Heart right ventricle (tissue), 16 donors: Measurements from ENCODE around the gene CDHR3. TPM values are rescaled to one million over a fixed set of nuclear protein-coding genes. Genes with fewer than 3 reads are reported as not detected.

Source experiments
- ATAC-seq, 8 donors: fragments of 200-7000 bp; cut with Tn5 transposase; one replicate each; pipeline ENCODE4 v1.9.1; 2020; ENCODE audit warnings: mild to moderate bottlenecking in 8 of 8, moderate library complexity in 8 of 8, moderate number of reproducible peaks in 1 of 8
- DNase-seq, 2 donors: peaks; one replicate each; pipeline ENCODE4 v3.0.0-alpha.2; 2020
- H3K27ac ChIP-seq, 10 donors: fragments of 200-600 bp; sonication (generic) in 2 of 10; one replicate each; pipeline versions ENCODE4 v1.5.0 to v1.8.0; 2020 to 2022; ENCODE audit warnings: mild to moderate bottlenecking in 3 of 10
- H3K27me3 ChIP-seq, 7 donors: fragments of 200-600 bp; one replicate each; pipeline ENCODE4 v1.8.0; 2021 to 2022; ENCODE audit warnings: mild to moderate bottlenecking in 2 of 7
- H3K36me3 ChIP-seq, 9 donors: fragments of 200-600 bp; sonication (generic) in 1 of 9; one replicate each; pipeline versions ENCODE4 v1.5.0 to v1.8.0; 2020 to 2022; ENCODE audit warnings: mild to moderate bottlenecking in 2 of 9
- H3K4me1 ChIP-seq, 9 donors: fragments of 200-600 bp; sonication (generic) in 1 of 9; one replicate each; pipeline versions ENCODE4 v1.5.0 to v1.8.0; 2020 to 2022; ENCODE audit warnings: mild to moderate bottlenecking in 4 of 9
- H3K4me3 ChIP-seq, 10 donors: fragments of 200-600 bp; sonication (generic) in 2 of 10; one replicate each; pipeline versions ENCODE4 v1.5.0 to v1.8.0; 2020 to 2022; ENCODE audit warnings: mild to moderate bottlenecking in 7 of 10, moderate library complexity in 2 of 10
- H3K9me3 ChIP-seq, 11 donors: fragments of 200-600 bp in 10 of 11; sonication (generic) in 2 of 11; one replicate each; pipeline versions ENCODE4 v1.5.0 to v1.8.0; 2013 to 2022; ENCODE audit warnings: mild to moderate bottlenecking in 2 of 11, control low read depth in 1 of 11, moderate library complexity in 1 of 11
- CTCF ChIP-seq, 9 donors: fragments of 200-600 bp; sonication (generic) in 2 of 9; IDR thresholded peaks; one replicate each; pipeline versions ENCODE4 v1.5.0 to v1.8.0; 2021 to 2022; ENCODE audit warnings: antibody characterized with exemption in 9 of 9, mild to moderate bottlenecking in 5 of 9, moderate library complexity in 1 of 9
- WGBS, 2 donors: extraction: QIAGEN DNeasy Blood & Tissue Kit; methylation state at CpG; one replicate each; pipeline ENCODE4 v1.1.7; 2013; ENCODE audit warnings: inconsistent platforms in 1 of 2; 5-methylcytosine and 5-hydroxymethylcytosine counted together
- intact Hi-C, 10 donors: fragments of 100-400 bp; cut with DNase I; formaldehyde crosslinking; loops; one replicate each; pipeline versions ENCODE4 v1.11.1 to v1.14.2; 2022
- polyA plus RNA-seq, 2 donors: library from polyadenylated mRNA; stranded (reverse); fragments of 200-250 nt; gene quantifications; one replicate each; pipeline ENCODE4 v1.2.3, GENCODE V29; 2013
- total RNA-seq, 10 donors: library from RNA; stranded (reverse); fragmentation: NEBNext Ultra II Directional in 3 of 10; extraction: Animal tissue kit (Norgen Biotek cat#: 25700) in 3 of 10; gene quantifications; one replicate each; pipeline versions ENCODE4 v1.2.1 to v1.2.4, GENCODE V29; 2021 to 2023
- donor health status: Arrhythmogenic right ventricular cardiomyopathy.
- donor health status: ischemic (EF 13 %, LVEDD 7.1; RV severe dilation, severe dysfunction).
- donor health status: healthy with polysubstance abuse.
- donor health status: DM: no; HTN: yes; CAD: no.
- donor health status: DM: no; HTN: no; CAD: no.
- donor health status: ischemic (EF 25% LVEDD 6.9; RV normal size, moderate dysfunction).
- donor health status: ischemic (EF 25% LVEDD 5.7; RV mildly dilated, moderate dysfunction).
- donor health status: healthy.
- donor health status: DM: yes; HTN: yes; CAD: no.
- donor health status: Ischemic cardiomyopathy.
- donor health status: ischemic (EF 35%, LVEDD 5.7; RV mildly dilated, moderate dysfunction).
- donor health status: nonischemic (EF 11% LVEDD 7.7; RV severe dilation, severe dysfunction).
- donor health status: DM: yes; HTN: yes; CAD: no.
- donor health status: PGD.
- donor health status: ischemic (EF 29% LVEDD 5.4; RV normal size, mild dysfunction).
- donor health status: nonischemic (EF 23%, LVEDD 6.1; RV moderate dilation, normal function).

Gene CDHR3
- total and polyA plus RNA-seq, 12 donors = 0.59 to 14.2 (median 1.9) TPM

DNA sequence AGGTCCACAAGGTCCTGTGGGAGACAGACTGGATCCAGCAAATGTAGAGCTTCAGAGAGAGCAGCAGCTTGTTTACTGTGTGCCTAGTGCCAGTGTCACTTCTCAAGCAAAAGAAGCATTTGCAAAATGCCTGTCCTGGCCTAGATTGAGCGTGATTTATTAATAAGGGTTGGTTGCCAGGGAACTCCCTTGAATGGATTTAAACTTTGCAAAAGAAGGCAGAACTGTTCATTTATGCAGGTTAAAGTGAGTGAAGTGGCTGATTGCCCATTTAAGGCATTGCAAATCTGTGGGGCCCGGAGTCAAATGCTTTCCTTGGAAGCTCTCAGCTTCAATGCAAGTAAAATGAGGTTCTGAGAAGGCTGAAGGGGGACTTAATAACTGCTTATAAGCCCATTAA, 71.3 kb downstream of the CDHR3 start:
- intact Hi-C loops = no loop called here
- no peak for TF ChIP-seq CTCF (IDR thresholded peaks at IDR 0.05)
- WGBS, 2 donors = 97 to 98% methylated on average over 2 of the region's 2 CpGs
- ATAC-seq (no peak), DNase-seq (no peak)
- Histone ChIP-seq H3K9me3 (peaks cover 0 to 9% (median 0%) of the 10 kb centered on the region in 11 donors), H3K36me3 (no peaks in the 10 kb centered on the region), H3K4me3 (no peak overlapping the region), H3K27ac (no peak overlapping the region), H3K4me1 (peaks cover 0 to 15% (median 13%) of the 10 kb centered on the region in 9 donors), H3K27me3 (peaks cover 0 to 20% (median 0%) of the 10 kb centered on the region in 7 donors)

DNA sequence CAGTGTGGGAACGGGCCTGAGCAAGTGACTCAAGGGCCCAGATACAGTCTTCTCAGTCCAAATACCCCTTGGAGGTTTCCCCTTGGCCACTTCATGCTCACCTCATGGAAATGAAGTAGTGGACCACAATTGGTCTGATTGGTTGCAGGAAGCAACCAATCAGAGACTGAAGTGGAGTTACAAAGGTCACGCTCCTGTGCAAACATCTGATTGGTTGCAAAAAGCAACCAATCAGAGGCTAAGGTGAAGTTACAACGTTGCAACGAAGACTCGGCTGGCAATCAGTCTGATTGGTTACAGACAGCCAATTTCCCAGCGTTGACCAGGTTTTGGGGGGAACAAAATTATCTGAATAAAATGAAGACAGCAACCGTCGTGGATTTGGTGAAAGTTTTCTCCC, 72.5 kb downstream of the CDHR3 start:
- Histone ChIP-seq H3K27ac (no peak overlapping the region), H3K4me1 (peaks cover 0 to 15% (median 12%) of the 10 kb centered on the region in 9 donors), H3K36me3 (no peaks in the 10 kb centered on the region), H3K9me3 (peaks cover 0 to 9% (median 0%) of the 10 kb centered on the region in 11 donors), H3K4me3 (no peak overlapping the region), H3K27me3 (peaks cover 0 to 19% (median 0%) of the 10 kb centered on the region in 7 donors)
- TF ChIP-seq CTCF (IDR thresholded peaks at IDR 0.05) = no peak
- no peak for ATAC-seq
- no peak for DNase-seq
- intact Hi-C loops = no loop called here
- WGBS, 2 donors = 94 to 97% methylated on average over 8 of the region's 8 CpGs

DNA sequence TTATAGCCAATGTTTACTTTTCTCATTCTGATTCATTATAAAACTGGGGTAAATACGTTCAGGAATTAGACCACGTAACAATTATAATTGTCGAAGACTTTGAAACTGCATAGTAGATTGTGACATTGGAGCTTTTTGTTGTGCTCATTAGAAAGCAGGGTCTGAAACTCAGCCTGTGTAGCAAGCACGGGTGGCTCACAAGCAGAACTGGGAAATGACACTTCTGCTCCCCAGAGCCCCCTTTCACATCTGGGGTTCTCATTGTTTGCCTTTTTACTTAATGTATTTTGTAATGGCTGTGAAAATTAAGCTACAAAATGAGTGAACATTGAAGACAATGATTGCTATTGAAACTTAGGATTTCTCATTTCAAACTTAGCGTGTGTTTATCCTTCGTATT, 72.9 kb downstream of the CDHR3 start:
- intact Hi-C loops = no loop called here
- peaks cover 0 to 9% (median 0%) of the 10 kb centered on the region in 11 donors for H3K9me3 ChIP-seq
- H3K4me1 ChIP-seq = peaks cover 0 to 12% (median 8%) of the 10 kb centered on the region in 9 donors
- TF ChIP-seq CTCF (IDR thresholded peaks at IDR 0.05) = no peak
- DNase-seq = no peak
- no peak for ATAC-seq
- no peaks in the 10 kb centered on the region for H3K36me3 ChIP-seq
- no peak overlapping the region for H3K27ac ChIP-seq
- peaks cover 0 to 16% (median 0%) of the 10 kb centered on the region in 7 donors for H3K27me3 ChIP-seq
- WGBS, 2 donors = 72 to 95% methylated on average over 6 of the region's 6 CpGs
- no peak overlapping the region for H3K4me3 ChIP-seq

DNA sequence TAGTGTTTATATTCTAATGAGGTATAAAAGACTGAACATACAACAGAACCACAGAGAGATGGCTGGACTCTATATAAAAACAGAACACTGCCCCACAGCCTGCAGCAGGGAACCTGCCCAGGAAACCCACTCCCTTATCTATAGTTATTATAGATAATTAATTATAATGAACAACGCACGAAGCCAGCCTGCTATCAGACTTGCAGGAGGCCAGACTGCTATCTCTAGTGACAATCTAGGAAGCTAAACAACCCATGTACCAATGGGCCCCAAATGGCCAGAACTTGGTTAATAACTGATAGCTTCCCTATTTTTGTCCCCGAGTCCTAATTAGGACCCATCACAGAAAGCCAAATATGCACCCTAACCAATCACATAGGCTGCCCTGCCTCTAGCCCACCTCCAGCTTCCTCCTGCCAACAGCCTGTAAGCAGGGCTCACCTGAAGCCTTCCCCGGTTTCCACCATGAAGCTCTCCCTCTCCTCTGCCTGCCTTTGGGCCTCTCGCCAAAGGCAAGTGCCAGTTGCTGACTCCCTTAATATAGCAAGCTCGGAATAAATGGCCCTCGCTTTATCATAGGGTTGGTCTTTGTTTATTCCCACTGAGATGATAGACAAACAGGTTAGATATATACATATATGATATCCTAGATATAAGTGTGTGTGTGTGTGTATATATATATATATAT, 74.6 kb downstream of the CDHR3 start:
- intact Hi-C loops = no loop called here
- Histone ChIP-seq H3K4me3 (no peak overlapping the region), H3K4me1 (peaks cover 0 to 17% (median 3%) of the 10 kb centered on the region in 9 donors), H3K36me3 (no peaks in the 10 kb centered on the region), H3K27me3 (peaks cover 0 to 3% (median 0%) of the 10 kb centered on the region in 7 donors), H3K27ac (no peak overlapping the region), H3K9me3 (peaks cover 0 to 9% (median 0%) of the 10 kb centered on the region in 11 donors)
- ATAC-seq = no peak
- WGBS, 2 donors = 69 to 77% methylated on average over 7 of the region's 7 CpGs
- TF ChIP-seq CTCF (IDR thresholded peaks at IDR 0.05) = no peak
- no peak for DNase-seq
